ENCODE data around the gene LGR5. TPM values are rescaled to one million over a fixed set of nuclear protein-coding genes. Genes with fewer than 3 reads are reported as not detected.

Gene LGR5
- total and polyA plus RNA-seq, 10 of the 15 experiments (the other 5 are each of a cell fraction or from before 2014, with no cell fraction given) = 2.1 TPM; not detected in 9

DNA sequence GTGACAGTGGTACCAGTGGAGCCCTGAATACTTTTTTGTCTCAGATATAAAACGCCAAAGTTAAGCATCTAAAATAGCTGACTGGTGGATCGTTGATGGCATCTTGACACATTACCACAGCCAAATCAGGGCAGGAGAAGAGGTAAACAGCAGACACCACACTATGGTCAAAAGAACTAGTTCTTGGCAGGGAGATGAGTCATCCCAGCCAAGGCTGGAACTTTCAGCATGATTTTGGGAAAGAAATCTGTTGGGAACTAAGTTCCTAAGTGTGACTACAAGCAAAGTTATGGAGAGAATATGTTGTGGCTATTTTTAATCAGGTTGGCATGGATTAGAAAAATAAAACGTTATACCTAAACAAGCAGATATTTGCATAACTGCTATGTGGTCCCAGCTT is 36.9 kb downstream of the LGR5 start:
- ChIA-PET SMC1A (ENCODE audit: uncharacterized antibody, unreplicated experiment) (no interaction called here), RAD21 (ENCODE audit: unreplicated experiment) (no interaction called here), POLR2A (no interaction called here), CTCF (no interaction called here)
- in situ Hi-C loops (cut with MboI) (no loop called here), intact Hi-C loops (cut with micrococcal nuclease; ENCODE audit: unreplicated experiment) (no loop called here)
- no peaks in the 10 kb centered on the region for H3K4me1 ChIP-seq (ENCODE audit: control insufficient read depth, insufficient read depth, low read length)
- no peak for TF ChIP-seq EED (IDR thresholded peaks at IDR 0.05; ENCODE audit: low read depth)
- TF ChIP-seq ZNF207 (IDR thresholded peaks at IDR 0.05; ENCODE audit: borderline replicate concordance) = no peak
- TF ChIP-seq NR2F1 (conservative IDR thresholded peaks at IDR 0.05) = no peak
- TF ChIP-seq NRF1 (conservative IDR thresholded peaks at IDR 0.05; ENCODE audit: low read depth, low read length) = no peak
- no peak for TF ChIP-seq RBBP5 (conservative IDR thresholded peaks at IDR 0.05)
- no peak for TF ChIP-seq MAX (IDR thresholded peaks at IDR 0.05; ENCODE audit: low read depth, low read length)
- TF ChIP-seq, protein P1, sequence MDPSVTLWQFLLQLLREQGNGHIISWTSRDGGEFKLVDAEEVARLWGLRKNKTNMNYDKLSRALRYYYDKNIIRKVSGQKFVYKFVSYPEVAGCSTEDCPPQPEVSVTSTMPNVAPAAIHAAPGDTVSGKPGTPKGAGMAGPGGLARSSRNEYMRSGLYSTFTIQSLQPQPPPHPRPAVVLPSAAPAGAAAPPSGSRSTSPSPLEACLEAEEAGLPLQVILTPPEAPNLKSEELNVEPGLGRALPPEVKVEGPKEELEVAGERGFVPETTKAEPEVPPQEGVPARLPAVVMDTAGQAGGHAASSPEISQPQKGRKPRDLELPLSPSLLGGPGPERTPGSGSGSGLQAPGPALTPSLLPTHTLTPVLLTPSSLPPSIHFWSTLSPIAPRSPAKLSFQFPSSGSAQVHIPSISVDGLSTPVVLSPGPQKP (IDR thresholded peaks at IDR 0.05; ENCODE audit: low read depth, low read length) = no peak
- TF ChIP-seq IKZF1 (conservative IDR thresholded peaks at IDR 0.05) = no peak
- TF ChIP-seq CEBPZ (IDR thresholded peaks at IDR 0.05; ENCODE audit: low read depth, low read length) = no peak
- TF ChIP-seq E2F8 (IDR thresholded peaks at IDR 0.05; ENCODE audit: low read depth, partially characterized antibody) = no peak
- TF ChIP-seq TARDBP (IDR thresholded peaks at IDR 0.05; ENCODE audit: borderline replicate concordance) = no peak
- no peak for TF ChIP-seq GABPA (IDR thresholded peaks at IDR 0.05; ENCODE audit: low read depth)
- no peak for TF ChIP-seq TBL1XR1 (IDR thresholded peaks at IDR 0.05; ENCODE audit: low read depth, low read length)
- no peak overlapping the region for H3K9ac ChIP-seq (ENCODE audit: control insufficient read depth, insufficient read depth, low read length)
- DNase-seq (ENCODE audit: low read depth, low spot score) = no peak
- no peaks in the 10 kb centered on the region for H4K20me1 ChIP-seq (ENCODE audit: control insufficient read depth, insufficient read depth)
- no peaks in the 10 kb centered on the region for H3K36me3 ChIP-seq (ENCODE audit: control insufficient read depth in 2 of 2, insufficient read depth in 2 of 2, low read length in 1 of 2)
- no peak overlapping the region for H3K27ac ChIP-seq (ENCODE audit: control insufficient read depth, insufficient read depth)
- no peak overlapping the region for H2AFZ ChIP-seq (ENCODE audit: control insufficient read depth, low read depth, low read length)
- no peak overlapping the region for H3K4me3 ChIP-seq
- FAIRE-seq = no peak
- H3K9me3 ChIP-seq (replicated peaks; ENCODE audit: control insufficient read depth, insufficient read depth, low read length) = no peaks in the 10 kb centered on the region
- no peaks in the 10 kb centered on the region for H3K79me2 ChIP-seq (ENCODE audit: control insufficient read depth, insufficient read depth, low read length)
- no peak overlapping the region for H3K4me2 ChIP-seq (ENCODE audit: control insufficient read depth, insufficient read depth)
- WGBS (ENCODE audit: insufficient coverage, insufficient replicate concordance, low lambda C conversion rate, missing lambda C conversion rate) = 27% methylated on average over 3 of the region's 3 CpGs
- no TSS peak for BruUV-seq (replicated peaks)
- H3K27me3 ChIP-seq (replicated peaks in 1 of 2; ENCODE audit: control insufficient read depth in 2 of 2, insufficient read depth in 2 of 2, low read length in 1 of 2) = no peaks in the 10 kb centered on the region
- ATAC-seq = no peak

All from GM12878 (cell line).